ENCODE measurements around the gene EPHA4. TPM values are rescaled to one million over a fixed set of nuclear protein-coding genes. Genes with fewer than 3 reads are reported as not detected.

The EPHA4 gene
- total and polyA plus RNA-seq, 2 of the 4 experiments (the other 2 are of a cell fraction), result 36.9 to 132 TPM

DNA sequence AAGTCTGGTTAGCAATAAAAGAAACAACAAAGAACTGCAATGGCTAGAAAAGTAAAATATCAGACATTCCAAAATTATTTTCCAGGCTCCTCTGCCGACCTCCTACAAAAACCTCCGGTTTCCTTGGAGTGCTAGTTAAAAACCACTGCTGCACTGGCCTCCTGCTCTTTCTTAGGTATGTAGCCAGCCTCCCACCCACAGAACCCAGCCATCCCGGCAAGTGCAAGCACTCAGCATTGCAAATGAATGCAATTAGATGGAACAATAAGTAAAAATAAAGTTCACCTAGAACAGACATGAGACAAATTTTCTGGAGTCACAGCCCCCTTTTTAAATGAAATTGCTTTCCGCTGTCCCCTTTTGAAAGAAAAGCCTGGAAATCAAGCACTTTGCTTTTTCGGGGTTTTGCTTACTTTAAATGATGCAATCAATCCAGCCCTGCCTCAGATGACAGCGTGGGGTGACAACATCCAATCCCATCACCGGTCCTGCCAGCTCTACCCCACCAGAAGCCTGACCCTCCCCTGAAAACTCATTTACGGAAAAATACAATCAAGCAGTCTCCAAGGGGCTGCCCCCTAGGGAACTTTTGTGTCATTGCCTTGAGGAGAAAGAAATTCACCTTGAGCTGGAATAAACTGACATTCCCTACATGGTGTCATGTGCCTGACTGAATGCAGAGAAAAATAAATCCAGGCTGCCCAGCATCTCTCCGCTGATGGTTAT is 199.8 kb downstream of the EPHA4 start:
- no peak overlapping the region for H2BK5ac ChIP-seq (ENCODE audit: low read depth, low read length, poor library complexity, severe bottlenecking)
- no peaks in the 10 kb centered on the region for H3K9me1 ChIP-seq (ENCODE audit: insufficient read depth, low read length)
- CTCF ChIA-PET, result interaction anchor here (0.6 kb wide), 1 partner anchor 11 kb away, joined by 3 read pairs; no protein-coding TSS in a partner anchor
- no peak overlapping the region for H3K18ac ChIP-seq (ENCODE audit: low read depth, low read length)
- no peaks in the 10 kb centered on the region for H3K4me1 ChIP-seq (ENCODE audit: control insufficient read depth, insufficient read depth, low read length)
- H3K23ac ChIP-seq (ENCODE audit: low read depth, low read length), result no peak overlapping the region
- no peak overlapping the region for H4K91ac ChIP-seq (ENCODE audit: insufficient read depth, low read depth, low read length)
- intact Hi-C loops (cut with micrococcal nuclease) (no loop called here), in situ Hi-C loops (cut with MboI; ENCODE audit: low sequenced_read_pairs) (no loop called here), dilution Hi-C loops (cut with HindIII; ENCODE audit: low sequenced_read_pairs, unreplicated experiment) (no loop called here)
- H3K56ac ChIP-seq (ENCODE audit: extremely low read depth, insufficient read depth, low read length), result no peak overlapping the region
- no peaks in the 10 kb centered on the region for H3K9me3 ChIP-seq (ENCODE audit: control insufficient read depth, insufficient read depth, low read length)
- H4K8ac ChIP-seq (ENCODE audit: low read depth in 2 of 2, low read length in 2 of 2), result no peak overlapping the region
- DNase-seq (no peak), ATAC-seq (ENCODE audit: low read depth) (no peak; the same call in 1 of the 2 replicates)
- POLR2A ChIA-PET (ENCODE audit: unreplicated experiment), result no interaction called here
- no peaks in the 10 kb centered on the region for H4K20me1 ChIP-seq (ENCODE audit: insufficient read depth, low read length)
- H3K36me3 ChIP-seq (ENCODE audit: control insufficient read depth, insufficient read depth, low read length), result no peaks in the 10 kb centered on the region
- H2AFZ ChIP-seq (replicated peaks; ENCODE audit: low read length, poor library complexity), result no peak overlapping the region
- H3K79me1 ChIP-seq (ENCODE audit: low read depth in 1 of 2, low read length in 2 of 2), result no peaks in the 10 kb centered on the region
- no peak overlapping the region for H3K4me3 ChIP-seq (ENCODE audit: insufficient read depth, low read depth, low read length)
- H3K14ac ChIP-seq (replicated peaks; ENCODE audit: low read depth, low read length), result no peak overlapping the region
- H3K4me2 ChIP-seq (ENCODE audit: low read depth, low read length), result no peak overlapping the region
- no peak overlapping the region for H2BK120ac ChIP-seq (ENCODE audit: low read depth, low read length)
- TF ChIP-seq CEBPB (IDR thresholded peaks at IDR 0.05; ENCODE audit: low read depth, low read length), result peak; percentile 46
- TF ChIP-seq, protein P1, sequence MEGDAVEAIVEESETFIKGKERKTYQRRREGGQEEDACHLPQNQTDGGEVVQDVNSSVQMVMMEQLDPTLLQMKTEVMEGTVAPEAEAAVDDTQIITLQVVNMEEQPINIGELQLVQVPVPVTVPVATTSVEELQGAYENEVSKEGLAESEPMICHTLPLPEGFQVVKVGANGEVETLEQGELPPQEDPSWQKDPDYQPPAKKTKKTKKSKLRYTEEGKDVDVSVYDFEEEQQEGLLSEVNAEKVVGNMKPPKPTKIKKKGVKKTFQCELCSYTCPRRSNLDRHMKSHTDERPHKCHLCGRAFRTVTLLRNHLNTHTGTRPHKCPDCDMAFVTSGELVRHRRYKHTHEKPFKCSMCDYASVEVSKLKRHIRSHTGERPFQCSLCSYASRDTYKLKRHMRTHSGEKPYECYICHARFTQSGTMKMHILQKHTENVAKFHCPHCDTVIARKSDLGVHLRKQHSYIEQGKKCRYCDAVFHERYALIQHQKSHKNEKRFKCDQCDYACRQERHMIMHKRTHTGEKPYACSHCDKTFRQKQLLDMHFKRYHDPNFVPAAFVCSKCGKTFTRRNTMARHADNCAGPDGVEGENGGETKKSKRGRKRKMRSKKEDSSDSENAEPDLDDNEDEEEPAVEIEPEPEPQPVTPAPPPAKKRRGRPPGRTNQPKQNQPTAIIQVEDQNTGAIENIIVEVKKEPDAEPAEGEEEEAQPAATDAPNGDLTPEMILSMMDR (conservative IDR thresholded peaks at IDR 0.05; ENCODE audit: low read depth, low read length), result peak; percentile 18; the same call in 1 of the 2 replicates
- TF ChIP-seq SMC3 (IDR thresholded peaks at IDR 0.05; ENCODE audit: low read depth, low read length), result no peak
- TF ChIP-seq, protein P2, sequence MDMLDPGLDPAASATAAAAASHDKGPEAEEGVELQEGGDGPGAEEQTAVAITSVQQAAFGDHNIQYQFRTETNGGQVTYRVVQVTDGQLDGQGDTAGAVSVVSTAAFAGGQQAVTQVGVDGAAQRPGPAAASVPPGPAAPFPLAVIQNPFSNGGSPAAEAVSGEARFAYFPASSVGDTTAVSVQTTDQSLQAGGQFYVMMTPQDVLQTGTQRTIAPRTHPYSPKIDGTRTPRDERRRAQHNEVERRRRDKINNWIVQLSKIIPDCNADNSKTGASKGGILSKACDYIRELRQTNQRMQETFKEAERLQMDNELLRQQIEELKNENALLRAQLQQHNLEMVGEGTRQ (IDR thresholded peaks at IDR 0.05; ENCODE audit: low read depth, low read length), result no peak
- H2BK15ac ChIP-seq (ENCODE audit: low read depth, low read length), result no peak overlapping the region
- no peak overlapping the region for H2AK9ac ChIP-seq (replicated peaks; ENCODE audit: low read depth, low read length, poor library complexity)
- WGBS, 2 experiments (ENCODE audit: extremely low coverage in 2 of 2, insufficient read length in 1 of 2), result no CpG with 5 or more reads among the region's 9 CpGs
- H3K27me3 ChIP-seq (ENCODE audit: control insufficient read depth, insufficient read depth, low read length), result peaks cover 3% of the 10 kb centered on the region
- no peak overlapping the region for H3K4ac ChIP-seq (ENCODE audit: low read depth, low read length)
- BruUV-seq (replicated peaks), result no TSS peak
- no peak overlapping the region for H2BK20ac ChIP-seq (ENCODE audit: low read depth, low read length)
- H2AK5ac ChIP-seq (ENCODE audit: low read depth, low read length), result no peak overlapping the region
- no peak overlapping the region for H3K9ac ChIP-seq (ENCODE audit: low read depth, low read length)
- no peak overlapping the region for H3K27ac ChIP-seq (ENCODE audit: insufficient read depth, low read length)
- H4K5ac ChIP-seq (ENCODE audit: low read depth, low read length), result no peak overlapping the region
